Measurements from ENCODE around the gene TAGAP. TPM values are rescaled to one million over a fixed set of nuclear protein-coding genes. Genes with fewer than 3 reads are reported as not detected.
A peak's percentile ranks its signal among the peaks of the same experiment; 100 is the strongest.

The TAGAP gene
- polyA plus RNA-seq, 1 donor (not counting 4 experiments of a cell fraction or from before 2014, with no cell fraction given) = 0.08 TPM

GRCh38 chr6:159086033-159086618, 41.3 kb upstream of the TAGAP start:
- no peak overlapping the region for H2AFZ ChIP-seq (ENCODE audit: control insufficient read depth, low read length)

DNA sequence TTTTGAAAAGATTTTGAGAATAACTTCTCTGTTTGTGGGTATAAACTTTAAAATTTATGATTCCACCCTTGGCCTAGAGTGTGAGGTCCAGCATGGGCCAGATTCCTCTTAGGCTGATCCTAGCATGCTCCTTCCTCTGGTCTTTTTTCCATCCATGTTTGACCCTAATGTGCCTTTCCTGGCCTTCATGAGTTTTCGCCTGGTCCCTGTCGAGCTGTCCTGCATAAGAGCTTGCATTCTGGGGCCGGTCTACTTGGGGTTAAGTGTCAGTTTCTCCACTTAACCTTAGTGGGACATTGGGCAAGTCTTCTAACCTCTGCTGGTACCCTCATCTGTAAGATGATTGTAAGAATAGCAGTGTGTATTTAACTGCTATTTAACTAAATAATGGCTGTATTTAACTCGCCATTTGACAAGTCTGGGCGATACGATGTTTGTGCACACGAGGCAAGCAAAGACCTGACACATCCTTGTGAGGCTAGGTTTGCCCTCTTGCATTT, 40.7 kb upstream of the TAGAP start:
- H2AFZ ChIP-seq (ENCODE audit: control insufficient read depth, low read length) = no peak overlapping the region
- H3K4me2 ChIP-seq (ENCODE audit: control insufficient read depth, extremely low read depth, insufficient read depth, low read depth, low read length) = no peak overlapping the region

More at GRCh38 chr6:159086033-159086618, 41.3 kb upstream of the TAGAP start:
- H4K20me1 ChIP-seq (ENCODE audit: control insufficient read depth, extremely low read depth, insufficient read depth, low read length) = no peaks in the 10 kb centered on the region
- peaks cover 7% of the 10 kb centered on the region for H3K4me1 ChIP-seq (ENCODE audit: control insufficient read depth, extremely low read depth, insufficient read depth, low read length)
- H3K9ac ChIP-seq (ENCODE audit: control insufficient read depth, extremely low read depth, insufficient read depth, low read length) = no peak overlapping the region
- H3K9me3 ChIP-seq (ENCODE audit: control insufficient read depth, low read depth, low read length) = no peaks in the 10 kb centered on the region
- H3K4me3 ChIP-seq (ENCODE audit: control insufficient read depth in 2 of 3, extremely low read depth in 1 of 3, insufficient read depth in 2 of 3, low read depth in 1 of 3, low read length in 3 of 3) = no peak overlapping the region
- dilution Hi-C loops (cut with MboI; ENCODE audit: extremely low pct_ligation_motif_present, low sequenced_read_pairs) = no loop called here
- no peaks in the 10 kb centered on the region for H3K9me1 ChIP-seq (ENCODE audit: control insufficient read depth, extremely low read depth, insufficient read depth, low read length)
- TF ChIP-seq EZH2 (IDR thresholded peaks at IDR 0.05; ENCODE audit: low read length) = no peak
- TF ChIP-seq, protein P1, sequence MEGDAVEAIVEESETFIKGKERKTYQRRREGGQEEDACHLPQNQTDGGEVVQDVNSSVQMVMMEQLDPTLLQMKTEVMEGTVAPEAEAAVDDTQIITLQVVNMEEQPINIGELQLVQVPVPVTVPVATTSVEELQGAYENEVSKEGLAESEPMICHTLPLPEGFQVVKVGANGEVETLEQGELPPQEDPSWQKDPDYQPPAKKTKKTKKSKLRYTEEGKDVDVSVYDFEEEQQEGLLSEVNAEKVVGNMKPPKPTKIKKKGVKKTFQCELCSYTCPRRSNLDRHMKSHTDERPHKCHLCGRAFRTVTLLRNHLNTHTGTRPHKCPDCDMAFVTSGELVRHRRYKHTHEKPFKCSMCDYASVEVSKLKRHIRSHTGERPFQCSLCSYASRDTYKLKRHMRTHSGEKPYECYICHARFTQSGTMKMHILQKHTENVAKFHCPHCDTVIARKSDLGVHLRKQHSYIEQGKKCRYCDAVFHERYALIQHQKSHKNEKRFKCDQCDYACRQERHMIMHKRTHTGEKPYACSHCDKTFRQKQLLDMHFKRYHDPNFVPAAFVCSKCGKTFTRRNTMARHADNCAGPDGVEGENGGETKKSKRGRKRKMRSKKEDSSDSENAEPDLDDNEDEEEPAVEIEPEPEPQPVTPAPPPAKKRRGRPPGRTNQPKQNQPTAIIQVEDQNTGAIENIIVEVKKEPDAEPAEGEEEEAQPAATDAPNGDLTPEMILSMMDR (optimal IDR thresholded peaks at IDR 0.05 in 1 of 3, IDR thresholded peaks at IDR 0.05 in 1 of 3, conservative IDR thresholded peaks at IDR 0.05 in 1 of 3; ENCODE audit: extremely low read depth in 1 of 3, insufficient read depth in 2 of 3, low read length in 3 of 3) = no peak
- no peak overlapping the region for H3K27ac ChIP-seq (ENCODE audit: control insufficient read depth, insufficient read depth, low read length)
- DNase-seq (ENCODE audit: low read depth, low spot score) (no peak), FAIRE-seq (peak; percentile 26)
- H3K36me3 ChIP-seq (ENCODE audit: control insufficient read depth in 2 of 2, extremely low read depth in 1 of 2, insufficient read depth in 2 of 2, low read length in 2 of 2) = no peaks in the 10 kb centered on the region
- H3K79me2 ChIP-seq (ENCODE audit: control insufficient read depth, insufficient read depth, low read length) = no peaks in the 10 kb centered on the region
- H3K27me3 ChIP-seq (ENCODE audit: control insufficient read depth, extremely low read depth, insufficient read depth, low read length) = no peaks in the 10 kb centered on the region
- H3K4me2 ChIP-seq (ENCODE audit: control insufficient read depth, extremely low read depth, insufficient read depth, low read depth, low read length) = no peak overlapping the region

More for the DNA sequence above, 40.7 kb upstream of the TAGAP start:
- H4K20me1 ChIP-seq (ENCODE audit: control insufficient read depth, extremely low read depth, insufficient read depth, low read length) = no peaks in the 10 kb centered on the region
- no peak for TF ChIP-seq EZH2 (IDR thresholded peaks at IDR 0.05; ENCODE audit: low read length)
- TF ChIP-seq, protein P1 (optimal IDR thresholded peaks at IDR 0.05 in 1 of 3, IDR thresholded peaks at IDR 0.05 in 1 of 3, conservative IDR thresholded peaks at IDR 0.05 in 1 of 3; ENCODE audit: extremely low read depth in 1 of 3, insufficient read depth in 2 of 3, low read length in 3 of 3) = no peak
- no peak overlapping the region for H3K9ac ChIP-seq (ENCODE audit: control insufficient read depth, extremely low read depth, insufficient read depth, low read length)
- no peaks in the 10 kb centered on the region for H3K27me3 ChIP-seq (ENCODE audit: control insufficient read depth, extremely low read depth, insufficient read depth, low read length)
- H3K79me2 ChIP-seq (ENCODE audit: control insufficient read depth, insufficient read depth, low read length) = no peaks in the 10 kb centered on the region
- H3K36me3 ChIP-seq (ENCODE audit: control insufficient read depth in 2 of 2, extremely low read depth in 1 of 2, insufficient read depth in 2 of 2, low read length in 2 of 2) = no peaks in the 10 kb centered on the region
- no peaks in the 10 kb centered on the region for H3K9me3 ChIP-seq (ENCODE audit: control insufficient read depth, low read depth, low read length)
- DNase-seq (ENCODE audit: low read depth, low spot score) = no peak
- FAIRE-seq = no peak
- H3K4me3 ChIP-seq (ENCODE audit: control insufficient read depth in 2 of 3, extremely low read depth in 1 of 3, insufficient read depth in 2 of 3, low read depth in 1 of 3, low read length in 3 of 3) = no peak overlapping the region
- dilution Hi-C loops (cut with MboI; ENCODE audit: extremely low pct_ligation_motif_present, low sequenced_read_pairs) = no loop called here
- peaks cover 7% of the 10 kb centered on the region for H3K4me1 ChIP-seq (ENCODE audit: control insufficient read depth, extremely low read depth, insufficient read depth, low read length)
- no peak overlapping the region for H3K27ac ChIP-seq (ENCODE audit: control insufficient read depth, insufficient read depth, low read length)
- H3K9me1 ChIP-seq (ENCODE audit: control insufficient read depth, extremely low read depth, insufficient read depth, low read length) = no peaks in the 10 kb centered on the region

All from keratinocyte (primary cell).